ENCODE measurements around the gene MRO.

DNA sequence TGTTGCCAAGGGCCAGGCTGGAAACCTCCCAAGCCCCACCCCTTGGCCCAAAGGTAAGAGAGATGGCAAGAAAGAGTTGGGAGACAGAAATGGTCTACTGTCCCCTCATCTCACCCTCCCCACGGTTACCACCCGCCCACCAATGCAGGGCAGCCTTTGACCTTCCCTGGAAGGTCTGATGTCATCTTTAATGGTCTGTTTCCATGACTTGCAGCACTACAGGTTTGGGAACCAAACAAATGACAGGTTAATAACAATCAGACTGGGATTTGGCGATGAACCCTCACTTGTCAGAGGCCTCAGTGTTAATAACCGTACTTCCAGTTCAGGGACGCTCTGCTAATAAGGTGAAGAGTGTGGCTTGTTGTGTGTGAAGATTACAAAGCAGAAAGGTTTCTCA, 70.4 kb downstream of the MRO start:
- TF ChIP-seq CTCF (IDR thresholded peaks at IDR 0.05) (no peak), POLR2A (IDR thresholded peaks at IDR 0.05) (no peak), POLR2AphosphoS5 (IDR thresholded peaks at IDR 0.05) (no peak), EP300 (IDR thresholded peaks at IDR 0.05) (no peak)
